Urothelium cell line (cell line): ENCODE data around the gene HERPUD2.
"Not testable (repeated sequence)": the region's sequence is repeated elsewhere in the genome, so short reads cannot be mapped to it uniquely, and the experiment has no call there.

ENCODE experiments used
- DNase-seq: peaks from one replicate; pipeline ENCODE4 v3.0.0; 2011; ENCODE audit warnings: low spot score, mixed read lengths
- FAIRE-seq: peaks from 2 replicates; lab custom pipeline; 2011; peaks lifted over from hg19 to GRCh38; lab: Jason Lieb, UNC

The HERPUD2 gene

DNA sequence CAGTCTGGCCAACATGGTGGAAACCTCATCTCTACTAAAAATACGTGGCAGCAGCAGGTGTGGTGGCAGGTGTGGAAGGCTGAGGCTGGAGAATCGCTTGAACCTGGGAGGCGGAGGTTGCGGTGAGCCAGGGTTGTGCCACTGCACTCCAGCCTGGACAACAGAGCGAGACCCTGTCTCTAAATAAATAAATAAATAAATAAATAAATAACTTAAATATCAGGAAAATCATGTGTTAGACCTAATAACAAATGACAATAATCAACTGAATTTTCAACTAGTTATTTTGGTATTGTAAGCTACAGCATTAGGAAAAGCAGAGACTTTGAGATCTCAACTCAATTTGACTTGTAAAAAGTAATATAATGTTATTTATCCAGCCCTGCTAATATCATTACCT is 9.2 kb downstream of the HERPUD2 start:
- no peak for DNase-seq
- FAIRE-seq = no peak

GRCh38 chr7:35681231-35682029 is 13.5 kb downstream of the HERPUD2 start:
- FAIRE-seq (no peak), DNase-seq (no peak)

GRCh38 chr7:35680403-35681013 is 14.4 kb downstream of the HERPUD2 start:
- FAIRE-seq = peak; percentile 63

DNA sequence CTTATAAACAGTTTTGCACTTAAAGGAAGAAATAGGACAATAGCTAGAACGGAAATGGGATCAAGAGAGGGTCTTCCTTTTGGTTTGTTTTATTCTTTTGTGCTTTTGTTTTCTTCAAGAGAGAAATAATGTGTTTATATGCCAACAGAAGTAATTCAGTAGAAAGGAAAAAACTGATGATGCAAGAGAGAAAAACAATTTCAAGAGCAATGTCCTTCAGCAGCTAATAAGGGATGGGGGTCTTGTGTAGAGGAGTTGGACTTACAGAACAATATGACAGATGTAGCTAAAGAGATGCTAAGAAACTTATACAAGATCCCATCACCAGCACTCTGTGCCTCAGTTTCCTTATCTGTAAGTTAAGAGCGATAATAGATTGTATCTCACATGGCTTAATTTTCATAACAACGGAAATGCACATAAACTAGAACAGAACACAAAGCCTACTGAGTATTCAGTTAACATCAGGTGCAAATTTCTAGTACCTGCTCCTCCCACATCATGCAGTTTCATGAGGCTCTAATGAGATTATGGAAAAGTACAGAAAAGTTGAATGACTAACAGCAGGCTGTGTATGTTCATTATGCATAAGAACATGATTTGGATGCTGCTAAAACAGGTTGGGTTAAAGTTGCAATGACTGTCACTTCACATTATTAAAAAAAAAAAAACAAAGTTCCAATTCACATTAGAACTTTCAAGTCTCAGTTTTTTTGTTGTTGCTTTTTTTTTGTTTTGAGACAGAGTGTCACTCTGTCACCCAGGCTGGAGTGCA is 17.2 kb downstream of the HERPUD2 start:
- FAIRE-seq (no peak), DNase-seq (no peak)

More at GRCh38 chr7:35680403-35681013, 14.4 kb downstream of the HERPUD2 start:
- DNase-seq = no peak

- DNase-seq (no peak), FAIRE-seq (no peak)
Observed at GRCh38 chr7:35676211-35676610, 18.7 kb downstream of the HERPUD2 start.

DNA sequence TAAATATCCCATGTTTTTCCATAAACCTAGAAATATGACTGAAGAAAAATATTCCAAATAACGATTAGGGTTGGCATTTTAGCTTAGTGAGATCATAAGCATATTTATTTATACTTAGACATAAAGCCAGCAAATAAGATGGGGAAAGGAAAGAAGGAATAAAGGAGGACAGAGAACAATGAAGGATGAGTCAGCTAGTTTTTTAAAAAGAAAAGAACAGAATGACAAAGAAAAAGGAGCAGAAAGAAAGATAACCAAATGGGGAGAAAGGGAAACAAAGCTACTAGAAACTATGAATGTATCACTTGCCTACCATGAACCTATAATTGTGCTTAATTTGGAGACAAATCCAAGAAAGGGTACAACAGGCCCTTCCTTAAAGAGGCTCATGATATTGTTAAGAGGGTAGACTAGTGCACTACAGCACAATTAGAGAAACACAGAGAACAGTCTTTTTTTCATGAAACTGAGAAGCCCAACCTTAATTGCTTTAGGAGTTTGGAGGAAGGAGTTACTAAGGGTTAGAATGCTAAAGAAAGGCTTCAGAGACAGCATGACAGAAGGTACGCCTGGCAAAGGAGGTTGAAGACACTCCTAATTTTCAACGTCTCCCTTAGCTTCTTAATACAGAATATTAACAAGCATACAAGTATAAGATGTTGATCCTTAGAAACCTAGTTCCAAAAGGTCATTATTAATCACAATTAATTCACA is 23.9 kb downstream of the HERPUD2 start:
- FAIRE-seq = no peak

DNA sequence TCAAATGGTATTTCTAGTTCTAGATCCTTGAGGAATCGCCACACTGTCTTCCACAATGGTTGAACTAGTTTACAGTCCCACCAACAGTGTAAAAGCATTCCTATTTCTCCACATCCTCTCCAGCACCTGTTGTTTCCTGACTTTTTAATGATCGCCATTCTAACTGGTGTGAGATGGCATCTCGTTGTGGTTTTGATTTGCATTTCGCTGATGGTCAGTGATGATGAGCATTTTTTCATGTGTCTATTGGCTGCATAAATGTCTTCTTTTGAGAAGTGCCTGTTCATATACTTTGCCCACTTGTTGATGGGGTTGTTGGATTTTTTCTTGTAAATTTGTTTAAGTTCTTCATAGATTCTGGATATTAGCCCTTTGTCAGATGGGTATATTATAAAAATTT is 34.5 kb downstream of the HERPUD2 start:
- not testable (repeated sequence) for DNase-seq, FAIRE-seq

More for the DNA sequence above, 23.9 kb downstream of the HERPUD2 start:
- no peak for DNase-seq

DNA sequence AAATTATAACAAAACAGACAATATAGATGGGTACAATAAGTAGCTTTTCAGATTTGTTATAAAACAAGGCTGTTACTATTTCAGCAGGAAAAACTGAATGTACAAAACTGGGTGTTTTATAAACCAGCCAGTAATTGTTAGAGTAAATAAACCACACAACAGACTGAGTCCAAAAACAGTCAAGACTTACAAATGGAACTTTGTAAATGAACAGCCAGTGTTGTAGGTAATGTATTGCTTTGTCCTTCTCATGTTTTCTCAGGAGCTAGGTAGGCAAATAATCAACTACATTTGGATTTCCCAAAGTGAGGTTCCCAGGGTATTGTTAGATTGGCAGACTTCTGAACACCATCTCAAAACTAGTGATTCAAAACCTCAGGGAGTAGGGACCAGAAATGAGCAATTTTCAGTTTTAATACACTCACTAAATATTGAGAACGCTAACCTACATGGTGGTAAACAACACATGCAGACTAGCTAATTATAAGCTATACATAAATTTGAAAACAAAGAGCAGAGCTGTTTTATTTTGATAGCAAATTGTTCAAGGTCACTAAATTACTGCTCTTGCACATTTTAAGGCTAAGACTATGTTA is 36.2 kb downstream of the HERPUD2 start:
- no peak for DNase-seq
- no peak for FAIRE-seq

GRCh38 chr7:35657125-35657524 is 37.8 kb downstream of the HERPUD2 start:
- no peak for FAIRE-seq
- DNase-seq = no peak

DNA sequence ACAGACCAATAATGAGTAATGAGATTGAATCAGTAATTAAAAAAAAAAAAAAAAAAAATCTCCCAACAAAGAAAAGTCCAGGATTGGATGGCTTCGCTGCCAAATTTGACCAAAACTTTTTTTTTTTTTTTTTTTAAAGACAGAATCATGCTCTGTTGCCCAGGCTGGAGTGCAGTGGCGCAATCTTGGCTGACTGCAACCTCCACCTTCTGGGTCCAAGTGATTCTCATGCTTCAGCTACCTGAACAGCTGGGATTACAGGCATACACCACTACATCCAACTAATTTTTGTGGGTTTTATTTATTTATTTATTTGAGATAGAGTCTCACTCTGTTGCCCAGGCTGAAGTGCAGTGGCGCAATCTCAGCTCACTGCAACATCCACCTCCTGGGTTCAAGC is 40.4 kb downstream of the HERPUD2 start:
- DNase-seq, FAIRE-seq: not testable (repeated sequence)

DNA sequence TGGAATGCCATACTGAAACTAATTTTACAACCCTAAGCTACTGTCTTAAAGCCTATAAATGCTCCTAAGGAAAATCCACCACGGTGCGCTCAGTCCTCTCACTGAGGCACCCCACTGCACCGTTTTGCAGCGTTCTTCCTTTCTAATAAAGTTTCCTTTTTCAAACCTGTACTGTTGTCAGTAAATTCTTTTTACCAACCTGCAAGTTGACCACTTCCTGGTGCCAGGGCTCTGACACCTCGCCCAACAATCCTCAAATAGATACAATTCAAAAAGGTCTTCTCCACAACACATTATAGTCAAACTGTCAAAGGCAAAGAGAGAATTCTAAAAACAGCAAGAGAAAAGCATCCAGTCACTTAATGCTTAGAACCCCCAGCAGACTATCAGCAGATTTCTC is 42.8 kb downstream of the HERPUD2 start:
- FAIRE-seq = no peak
- DNase-seq = no peak

DNA sequence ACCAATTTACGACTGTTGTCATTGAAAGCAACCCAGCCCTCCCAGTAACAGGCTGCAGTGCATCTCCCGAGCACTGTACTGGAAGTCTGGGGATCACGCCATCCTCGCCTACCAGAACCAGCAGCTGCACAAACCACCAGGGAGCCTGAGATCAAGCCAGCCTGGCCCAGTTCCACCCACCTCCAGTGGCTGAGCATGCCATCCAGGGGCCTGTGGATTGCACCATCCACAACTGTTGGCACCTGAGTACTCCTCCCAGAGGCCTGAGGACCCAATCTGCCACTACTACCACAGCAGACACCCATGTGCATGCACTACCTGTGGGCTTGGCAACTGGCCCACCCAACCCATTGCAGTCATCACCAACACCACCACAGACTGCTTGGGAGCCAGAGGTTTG is 44.2 kb downstream of the HERPUD2 start:
- FAIRE-seq (no peak), DNase-seq (no peak)

DNA sequence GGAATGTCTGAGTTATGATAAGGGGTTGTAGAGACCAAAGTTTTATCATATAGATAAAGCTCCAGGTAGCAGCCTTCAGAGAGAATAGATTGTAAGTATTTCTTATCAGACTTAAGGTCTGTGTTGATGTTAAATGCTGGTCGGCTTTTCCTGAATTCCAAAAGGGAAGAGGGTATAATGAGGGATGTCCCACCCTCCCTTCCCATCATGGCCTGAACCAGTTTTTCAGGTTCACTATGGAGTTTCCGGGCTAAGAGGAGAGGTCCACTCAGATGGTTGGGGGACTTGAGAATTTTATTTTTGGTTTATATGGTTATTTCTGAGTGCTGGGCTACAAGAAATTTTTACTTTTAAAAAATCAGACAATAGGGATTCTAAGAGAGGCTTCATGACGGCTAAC is 45.2 kb downstream of the HERPUD2 start:
- no peak for DNase-seq
- no peak for FAIRE-seq

DNA sequence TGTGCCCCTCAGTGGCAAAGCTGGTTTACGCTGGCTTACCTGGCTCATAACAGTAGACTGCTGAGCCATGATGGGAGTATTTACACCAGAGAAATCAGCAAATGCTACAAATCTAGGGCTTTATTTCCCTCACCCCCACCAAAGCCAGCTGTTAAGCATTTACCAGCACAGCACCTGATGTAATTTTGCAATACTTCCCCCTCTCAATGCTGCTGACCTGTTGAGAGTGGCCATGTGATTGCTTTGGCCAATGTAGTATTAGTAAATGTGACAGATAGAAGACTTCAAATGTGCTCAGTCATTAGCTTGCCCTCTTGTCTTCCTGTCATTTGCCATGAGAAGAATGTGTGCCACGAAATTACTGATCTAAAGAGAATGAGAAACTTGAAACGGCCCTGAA is 46.6 kb downstream of the HERPUD2 start:
- no peak for DNase-seq
- FAIRE-seq = peak; percentile 66

- DNase-seq = no peak
- no peak for FAIRE-seq
Observed at GRCh38 chr7:35647171-35647574, 47.8 kb downstream of the HERPUD2 start.

DNA sequence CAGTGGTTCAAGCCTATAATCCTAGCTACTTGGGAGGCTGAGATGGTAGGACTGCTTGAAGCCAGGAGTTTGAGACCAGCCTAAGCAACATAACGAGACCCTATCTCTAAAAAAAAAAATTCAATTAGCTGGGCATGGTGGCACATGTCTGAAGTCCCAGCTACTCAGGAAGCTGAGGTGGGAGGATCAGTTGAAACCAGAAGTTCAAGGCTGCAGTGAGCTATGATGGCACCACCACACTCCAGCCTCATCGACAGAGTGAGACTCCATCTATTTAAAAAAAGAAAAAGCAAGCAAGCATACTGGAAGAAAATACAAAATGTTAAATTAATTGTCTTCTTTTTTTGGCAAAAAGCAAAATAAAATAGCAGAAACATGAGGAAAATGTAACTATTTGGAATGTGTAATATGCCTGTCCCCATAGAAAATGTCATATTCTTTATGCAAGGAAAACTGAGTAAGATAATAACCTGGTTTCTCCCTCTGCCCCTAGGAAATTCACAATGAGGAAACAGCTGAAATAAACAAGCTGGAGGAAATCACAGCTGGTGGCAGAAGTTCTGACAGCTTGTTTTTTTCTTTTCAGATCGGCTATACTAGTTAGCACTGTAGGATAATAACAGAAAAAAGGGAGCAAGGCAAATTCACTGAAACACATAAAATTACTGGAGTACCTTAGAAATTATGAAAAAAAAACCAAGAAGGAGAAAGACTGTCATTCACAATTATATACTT is 48.5 kb downstream of the HERPUD2 start:
- FAIRE-seq = no peak
- no peak for DNase-seq

DNA sequence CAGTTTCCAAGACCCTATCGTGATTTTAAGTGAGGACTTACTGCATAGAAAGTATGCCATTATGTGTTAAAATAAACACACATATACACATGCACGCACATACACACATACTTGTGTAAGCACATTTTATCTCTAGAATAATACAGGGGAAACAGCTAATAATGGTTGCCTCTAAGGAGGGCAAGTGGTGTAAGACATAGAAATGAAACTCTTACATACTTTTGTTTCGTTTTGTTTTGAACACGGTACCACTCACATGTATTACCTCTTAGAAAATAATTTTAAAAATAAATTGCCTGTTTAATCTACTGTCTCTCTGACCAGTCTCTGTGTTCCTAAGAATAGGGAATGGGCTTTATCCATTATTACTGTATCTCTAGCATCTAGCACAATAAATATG is 49.2 kb downstream of the HERPUD2 start:
- FAIRE-seq (no peak), DNase-seq (no peak)

- no peak for FAIRE-seq
- DNase-seq = no peak
Observed at GRCh38 chr7:35630024-35630972, 64.6 kb downstream of the HERPUD2 start.
